ENCODE measurements around the gene MLKL.
A peak's percentile ranks its signal among the peaks of the same experiment; 100 is the strongest.

The MLKL gene

DNA sequence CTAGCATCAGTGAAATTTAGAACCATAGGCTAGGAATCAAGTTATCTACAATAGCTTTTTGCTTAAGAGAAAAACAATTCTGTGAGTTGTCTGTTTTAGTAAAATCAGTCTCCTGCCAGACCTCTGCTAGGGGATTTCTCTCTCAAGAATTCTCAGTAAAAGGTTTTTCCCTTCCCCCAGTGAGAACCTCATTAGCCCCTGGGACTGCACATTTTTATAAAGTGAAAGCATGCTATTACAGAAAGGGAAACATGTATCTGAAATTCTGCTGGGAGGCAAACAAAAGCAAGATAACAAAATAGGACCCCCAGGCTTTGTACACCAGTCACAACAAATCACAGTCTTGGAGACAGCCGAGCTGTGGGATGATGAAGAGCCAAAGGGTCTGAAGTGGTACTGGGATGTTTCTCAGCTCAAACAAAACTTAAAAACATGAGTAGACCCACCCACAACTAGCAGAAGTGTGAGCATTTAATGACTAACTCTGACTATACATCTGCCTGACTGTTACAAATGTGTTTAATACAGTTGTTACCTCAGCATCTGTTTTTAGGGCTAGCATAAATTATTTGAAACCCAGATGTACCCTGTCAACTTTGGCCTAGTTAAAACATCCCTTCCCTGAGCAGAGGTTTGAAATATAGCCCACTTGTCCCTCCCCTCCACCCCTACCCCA is 73.8 kb downstream of the MLKL start:
- Histone ChIP-seq H3K4me1 (ENCODE audit: low read length) (peaks cover 49% of the 10 kb centered on the region), H3K4me2 (ENCODE audit: low read length) (peak overlapping the region; percentile 60), H3K36me3 (replicated peaks; ENCODE audit: low read depth, low read length) (peaks cover 73% of the 10 kb centered on the region), H3K27ac (ENCODE audit: low read length) (peak overlapping the region; percentile 97), H3K9me3 (ENCODE audit: insufficient read depth, low read length) (no peaks in the 10 kb centered on the region), H3K4me3 (ENCODE audit: low read length) (peak overlapping the region; percentile 52), H4K20me1 (ENCODE audit: insufficient read depth, low read length) (0 out of 2 replicates have a peak, but pooled peaks cover 3% of the 10 kb centered on the region), H3K9ac (ENCODE audit: low read length) (peak overlapping the region; percentile 59), H3K79me2 (ENCODE audit: low read length) (peaks cover 53% of the 10 kb centered on the region), H2AFZ (ENCODE audit: low read depth, low read length) (no peak overlapping the region), H3K27me3 (ENCODE audit: low read depth, low read length) (no peaks in the 10 kb centered on the region)
- no peak for TF ChIP-seq CTCF (IDR thresholded peaks at IDR 0.05; ENCODE audit: low read depth, low read length)
- TF ChIP-seq EZH2phosphoT487 (IDR thresholded peaks at IDR 0.05; ENCODE audit: low read depth) = no peak

DNA sequence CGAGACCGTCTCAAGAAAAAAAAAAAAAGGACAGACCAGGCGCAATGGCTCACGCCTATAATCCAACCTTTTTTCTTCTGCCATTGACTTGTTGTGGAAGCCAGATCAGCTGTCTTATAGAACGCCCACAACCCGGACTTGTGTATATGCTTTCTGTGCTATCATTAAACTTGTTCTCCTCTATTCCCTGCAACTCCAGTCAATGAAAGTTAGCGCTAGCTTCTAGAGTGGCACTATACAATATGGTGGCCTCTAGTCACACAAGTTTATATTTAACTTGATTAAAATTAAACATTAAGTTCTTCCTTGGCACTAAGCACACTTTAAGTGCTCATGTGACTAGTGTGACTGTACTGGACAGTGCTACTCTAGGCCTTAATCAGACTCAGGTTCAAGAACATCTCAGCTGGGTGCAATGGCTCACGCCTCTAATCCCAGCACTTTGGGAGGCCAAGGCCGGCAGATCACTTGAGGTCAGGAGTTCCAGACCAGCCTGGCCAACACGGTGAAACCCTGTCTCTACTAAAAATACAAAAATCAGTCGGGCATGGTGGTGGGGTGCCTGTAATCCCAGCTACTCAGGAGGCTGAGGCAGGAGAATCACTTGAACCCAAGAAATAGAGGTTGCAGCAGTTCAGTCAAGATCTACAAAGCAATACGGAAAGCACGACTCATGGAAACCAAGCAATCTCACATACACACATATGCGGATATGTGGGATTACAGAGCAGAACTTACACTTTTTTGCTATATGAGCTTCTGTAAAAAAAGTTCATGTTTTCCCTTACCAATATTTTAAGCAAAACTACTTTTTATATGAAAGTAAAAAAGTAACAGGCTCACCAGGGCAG is 74.9 kb downstream of the MLKL start:
- peak overlapping the region; percentile 32 for H3K4me3 ChIP-seq (ENCODE audit: low read length)
- TF ChIP-seq EZH2phosphoT487 (IDR thresholded peaks at IDR 0.05; ENCODE audit: low read depth) (no peak), CTCF (IDR thresholded peaks at IDR 0.05; ENCODE audit: low read depth, low read length) (no peak)
- H3K36me3 ChIP-seq (replicated peaks; ENCODE audit: low read depth, low read length) = peaks cover 68% of the 10 kb centered on the region
- H4K20me1 ChIP-seq (ENCODE audit: insufficient read depth, low read length) = 0 out of 2 replicates have a peak, but pooled peaks cover 3% of the 10 kb centered on the region
- H3K79me2 ChIP-seq (ENCODE audit: low read length) = peaks cover 48% of the 10 kb centered on the region
- peak overlapping the region; percentile 27 for H3K9ac ChIP-seq (ENCODE audit: low read length)
- H3K4me2 ChIP-seq (ENCODE audit: low read length) = peak overlapping the region; percentile 60
- no peaks in the 10 kb centered on the region for H3K9me3 ChIP-seq (ENCODE audit: insufficient read depth, low read length)
- peaks cover 49% of the 10 kb centered on the region for H3K4me1 ChIP-seq (ENCODE audit: low read length)
- H2AFZ ChIP-seq (ENCODE audit: low read depth, low read length) = no peak overlapping the region
- peak overlapping the region; percentile 97 for H3K27ac ChIP-seq (ENCODE audit: low read length)
- no peaks in the 10 kb centered on the region for H3K27me3 ChIP-seq (ENCODE audit: low read depth, low read length)

DNA sequence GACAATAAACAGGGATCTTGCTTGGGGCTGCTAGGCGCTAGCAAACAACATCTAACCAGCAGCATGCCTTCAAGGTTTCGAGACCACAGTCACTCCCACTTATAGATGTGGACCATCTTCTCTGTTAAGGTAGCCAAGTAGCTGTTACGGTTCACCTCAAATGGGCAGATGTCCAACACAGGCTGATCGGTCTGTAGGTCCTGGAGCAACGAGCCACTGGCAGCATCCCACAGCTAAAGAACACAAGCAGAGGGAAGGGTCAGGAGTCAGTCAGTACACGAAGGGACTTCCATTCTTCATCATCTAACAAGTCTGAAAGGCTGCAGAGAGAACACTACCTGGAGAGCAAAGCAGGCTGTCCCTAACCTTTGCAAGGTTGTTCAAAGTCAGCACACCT is 76.8 kb downstream of the MLKL start:
- Histone ChIP-seq H3K9ac (ENCODE audit: low read length) (no peak overlapping the region), H3K4me3 (ENCODE audit: low read length) (no peak overlapping the region), H2AFZ (ENCODE audit: low read depth, low read length) (no peak overlapping the region), H3K27me3 (ENCODE audit: low read depth, low read length) (no peaks in the 10 kb centered on the region), H4K20me1 (ENCODE audit: insufficient read depth, low read length) (0 out of 2 replicates have a peak, but pooled peaks cover 3% of the 10 kb centered on the region), H3K36me3 (replicated peaks; ENCODE audit: low read depth, low read length) (peaks cover 62% of the 10 kb centered on the region), H3K79me2 (ENCODE audit: low read length) (peaks cover 32% of the 10 kb centered on the region), H3K4me2 (ENCODE audit: low read length) (no peak overlapping the region), H3K9me3 (ENCODE audit: insufficient read depth, low read length) (no peaks in the 10 kb centered on the region), H3K4me1 (ENCODE audit: low read length) (peaks cover 33% of the 10 kb centered on the region), H3K27ac (ENCODE audit: low read length) (0 out of 2 replicates have a peak overlapping the region, but pooled peaks have one; percentile 1)
- no peak for TF ChIP-seq EZH2phosphoT487 (IDR thresholded peaks at IDR 0.05; ENCODE audit: low read depth)
- TF ChIP-seq CTCF (IDR thresholded peaks at IDR 0.05; ENCODE audit: low read depth, low read length) = no peak

Data from OCI-LY3 (cell line).